PC-3 (cell line): ENCODE measurements around the gene PTPRR. TPM values are rescaled to one million over a fixed set of nuclear protein-coding genes. Genes with fewer than 3 reads are reported as not detected.

Experiments
- ATAC-seq: fragments of 200-7000 bp; cut with Tn5 transposase; 2 replicates; pipeline ENCODE4 v1.9.1; 2020; ENCODE audit warnings: mild to moderate bottlenecking, moderate library complexity
- BruUV-seq: library from RNA; stranded (reverse); fragments of 400-500 nt; replicated peaks from 2 replicates; lab custom pipeline; 2021; lab: Mats Ljungman, UMichigan
- CTCF ChIA-PET: fragments of 300-600 bp; sonication (Branson Sonifier 250); formaldehyde crosslinking; loops from one replicate; lab custom pipeline; 2022; ENCODE audit warnings: antibody characterized with exemption; lab: Charles Lee
- POLR2A ChIA-PET: fragments of 300-600 bp; sonication (Branson Sonifier 250); formaldehyde crosslinking; loops from one replicate; lab custom pipeline; 2022; ENCODE audit warnings: antibody characterized with exemption; ENCODE audit not compliant: unreplicated experiment; lab: Charles Lee
- DNase-seq: peaks from one replicate; pipeline ENCODE4 v3.0.0-alpha.2; 2015
- H2AFZ ChIP-seq: fragments of 300-600 bp; sonication (generic); 2 replicates; pipeline ENCODE4 v1.6.0; 2016; ENCODE audit warnings: antibody characterized with exemption, low read length
- H3F3A ChIP-seq: fragments of 300-600 bp; sonication (generic); one replicate; pipeline ENCODE4 v1.6.0; 2017; ENCODE audit warnings: antibody characterized with exemption, low read length, control low read depth, mild to moderate bottlenecking; ENCODE audit not compliant: unreplicated experiment
- H3K27ac ChIP-seq: fragments of 300-600 bp; sonication (generic); 2 replicates; pipeline ENCODE4 v1.5.1; 2016; ENCODE audit warnings: mild to moderate bottlenecking, low read length
- H3K27me3 ChIP-seq: fragments of 300-600 bp; sonication (generic); 2 replicates; pipeline ENCODE4 v1.6.1; 2016; ENCODE audit warnings: low read length, mixed read lengths
- H3K36me3 ChIP-seq: fragments of 300-600 bp; sonication (generic); 2 replicates; pipeline ENCODE4 v1.6.1; 2016; ENCODE audit warnings: low read depth, mixed run types, low read length, mixed read lengths
- H3K4me1 ChIP-seq: fragments of 300-600 bp; sonication (generic); 2 replicates; pipeline ENCODE4 v1.5.1; 2016; ENCODE audit warnings: low read length; ENCODE audit not compliant: insufficient read depth
- H3K4me2 ChIP-seq: fragments of 300-600 bp; sonication (generic); 2 replicates; pipeline ENCODE4 v1.6.0; 2016; ENCODE audit warnings: low read length
- H3K4me3 ChIP-seq: fragments of 300-600 bp; sonication (generic); 2 replicates; pipeline ENCODE4 v1.5.1; 2016; ENCODE audit warnings: mild to moderate bottlenecking, low read length, mixed read lengths
- H3K79me2 ChIP-seq: fragments of 300-600 bp; sonication (generic); 2 replicates; pipeline ENCODE4 v1.6.1; 2017; ENCODE audit warnings: low read length, mixed read lengths
- H3K9ac ChIP-seq: fragments of 300-600 bp; sonication (generic); 2 replicates; pipeline ENCODE4 v1.6.0; 2016; ENCODE audit warnings: mild to moderate bottlenecking, low read length
- H3K9me2 ChIP-seq: fragments of 300-600 bp; sonication (generic); replicated peaks from 2 replicates; pipeline ENCODE4 v1.6.1; 2016; ENCODE audit warnings: mixed run types, low read length, mixed read lengths
- H3K9me3 ChIP-seq: fragments of 300-600 bp; sonication (generic); 2 replicates; pipeline ENCODE4 v1.6.1; 2016; ENCODE audit warnings: low read length, mixed read lengths
- H4K20me1 ChIP-seq: fragments of 300-600 bp; sonication (generic); 2 replicates; pipeline ENCODE4 v1.6.1; 2016; ENCODE audit warnings: low read length, mixed read lengths
- CTCF ChIP-seq: fragments of 300-600 bp; sonication (generic); conservative IDR thresholded peaks from 2 replicates; pipeline ENCODE4 v1.5.1; 2017; ENCODE audit warnings: antibody characterized with exemption, low read depth, mild to moderate bottlenecking, low read length
- EZH2 ChIP-seq: fragments of 300-600 bp; sonication (generic); IDR thresholded peaks from one replicate; pipeline ENCODE4 v1.6.1; 2017; ENCODE audit warnings: antibody characterized with exemption, mild to moderate bottlenecking, low read length; ENCODE audit not compliant: unreplicated experiment
- EZH2phosphoT487 ChIP-seq: fragments of 300-600 bp; sonication (generic); IDR thresholded peaks from 2 replicates; pipeline ENCODE4 v1.6.1; 2018; ENCODE audit warnings: mild to moderate bottlenecking, antibody characterized with exemption, low read length, borderline replicate concordance
- intact Hi-C: fragments of 100-400 bp; cut with micrococcal nuclease; formaldehyde crosslinking; loops from 2 replicates; pipeline ENCODE4 v1.9.0; 2023
- total RNA-seq: library from RNA; depleted of rRNA; stranded (reverse); fragments of >200 nt; gene quantifications from 2 replicates; pipeline ENCODE4 v1.2.3, GENCODE V29; 2014

The PTPRR gene
- total RNA-seq, 1 experiment from 2014 or later, result 3.1 TPM

DNA sequence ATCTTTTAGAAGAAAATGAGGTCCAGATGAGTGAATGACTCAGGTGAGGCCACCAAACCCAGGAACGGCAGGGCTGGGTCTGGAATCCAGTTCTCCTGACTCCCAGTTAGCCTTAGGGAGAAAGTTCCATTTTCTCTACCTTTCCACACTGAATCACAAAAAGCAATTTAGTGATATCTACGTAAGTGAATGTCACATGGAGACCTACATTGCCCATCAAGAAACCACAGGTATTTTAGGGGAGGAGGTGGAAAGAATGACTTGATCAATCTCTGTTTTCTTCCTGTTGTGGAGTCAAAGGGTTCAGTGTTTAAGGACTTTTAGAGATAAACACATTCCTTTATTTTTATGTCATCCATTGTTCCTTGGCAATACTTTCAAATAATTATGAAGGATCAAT is 176.4 kb downstream of the PTPRR start:
- peaks cover 26% of the 10 kb centered on the region for H3K4me1 ChIP-seq
- H3K36me3 ChIP-seq, result no peaks in the 10 kb centered on the region
- peak overlapping the region; percentile 55; the same call in 1 of the 2 replicates for H3K9ac ChIP-seq
- BruUV-seq, result no TSS peak
- intact Hi-C loops, result no loop called here
- H3F3A ChIP-seq, result no peaks in the 10 kb centered on the region
- H3K9me2 ChIP-seq, result no peaks in the 10 kb centered on the region
- ATAC-seq (peak; percentile 78), DNase-seq (peak; percentile 92)
- ChIA-PET POLR2A (no interaction called here), CTCF (no interaction called here)
- peak overlapping the region; percentile 38; the same call in 1 of the 2 replicates for H3K4me2 ChIP-seq
- H3K79me2 ChIP-seq, result no peaks in the 10 kb centered on the region
- TF ChIP-seq EZH2 (no peak), CTCF (no peak), EZH2phosphoT487 (no peak)
- H4K20me1 ChIP-seq, result no peaks in the 10 kb centered on the region
- H3K9me3 ChIP-seq, result no peaks in the 10 kb centered on the region
- H3K4me3 ChIP-seq, result no peak overlapping the region
- peak overlapping the region; percentile 93 for H3K27ac ChIP-seq
- H3K27me3 ChIP-seq, result no peaks in the 10 kb centered on the region
- peak overlapping the region; percentile 4; the same call in 1 of the 2 replicates for H2AFZ ChIP-seq

DNA sequence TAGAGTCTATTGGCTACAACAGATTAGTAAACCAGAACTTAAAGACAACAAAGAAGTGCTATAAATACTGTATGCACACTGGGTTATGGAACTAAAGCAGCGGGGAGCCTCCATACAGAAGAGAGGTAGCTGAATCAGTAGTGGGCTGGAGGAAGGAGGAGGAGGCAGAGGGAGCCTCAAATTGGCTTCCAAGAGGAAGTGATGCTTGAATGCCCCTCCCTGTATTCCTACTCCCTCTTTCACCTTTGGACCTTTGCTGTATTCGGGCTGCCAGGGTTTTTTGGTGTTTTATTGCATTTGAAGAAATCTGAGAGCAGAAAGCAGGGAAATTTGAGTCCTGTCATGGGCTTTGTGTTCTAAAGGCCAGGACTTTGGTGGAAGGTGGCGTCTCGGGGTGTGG is 179.3 kb downstream of the PTPRR start:
- Histone ChIP-seq H3F3A (no peaks in the 10 kb centered on the region), H3K9me3 (no peaks in the 10 kb centered on the region), H3K4me1 (peaks cover 21% of the 10 kb centered on the region), H3K4me3 (no peak overlapping the region), H3K4me2 (no peak overlapping the region), H3K9ac (no peak overlapping the region), H3K79me2 (no peaks in the 10 kb centered on the region), H3K27me3 (no peaks in the 10 kb centered on the region), H3K9me2 (no peaks in the 10 kb centered on the region), H3K36me3 (no peaks in the 10 kb centered on the region), H3K27ac (no peak overlapping the region), H4K20me1 (no peaks in the 10 kb centered on the region), H2AFZ (no peak overlapping the region)
- CTCF ChIA-PET, result no interaction called here
- intact Hi-C loops, result no loop called here
- BruUV-seq, result no TSS peak
- POLR2A ChIA-PET, result no interaction called here
- TF ChIP-seq CTCF (no peak), EZH2phosphoT487 (no peak), EZH2 (no peak)
- no peak for ATAC-seq
- no peak for DNase-seq

- POLR2A ChIA-PET, result no interaction called here
These were observed 180.8 kb downstream of the PTPRR start for GRCh38 chr12:70739756-70740155.

More at GRCh38 chr12:70739756-70740155, 180.8 kb downstream of the PTPRR start:
- no peaks in the 10 kb centered on the region for H3K79me2 ChIP-seq
- BruUV-seq, result no TSS peak
- CTCF ChIA-PET, result no interaction called here
- H3K27ac ChIP-seq, result no peak overlapping the region
- no peak for DNase-seq
- no peaks in the 10 kb centered on the region for H4K20me1 ChIP-seq
- H3K9ac ChIP-seq, result no peak overlapping the region
- no peak overlapping the region for H3K4me2 ChIP-seq
- H3K9me3 ChIP-seq, result no peaks in the 10 kb centered on the region
- no peaks in the 10 kb centered on the region for H3F3A ChIP-seq
- intact Hi-C loops, result no loop called here
- no peaks in the 10 kb centered on the region for H3K9me2 ChIP-seq
- no peak overlapping the region for H3K4me3 ChIP-seq
- H3K36me3 ChIP-seq, result no peaks in the 10 kb centered on the region; the same call in 1 of the 2 replicates
- no peaks in the 10 kb centered on the region for H3K27me3 ChIP-seq
- TF ChIP-seq CTCF, result no peak
- no peak for TF ChIP-seq EZH2phosphoT487
- TF ChIP-seq EZH2, result no peak
- no peak overlapping the region for H2AFZ ChIP-seq
- peaks cover 18% of the 10 kb centered on the region for H3K4me1 ChIP-seq
- ATAC-seq, result no peak
